ENCODE results near the gene SYT5.
"Not testable (repeated sequence)": the region's sequence is repeated elsewhere in the genome, so short reads cannot be mapped to it uniquely, and the experiment has no call there.

The SYT5 gene

DNA sequence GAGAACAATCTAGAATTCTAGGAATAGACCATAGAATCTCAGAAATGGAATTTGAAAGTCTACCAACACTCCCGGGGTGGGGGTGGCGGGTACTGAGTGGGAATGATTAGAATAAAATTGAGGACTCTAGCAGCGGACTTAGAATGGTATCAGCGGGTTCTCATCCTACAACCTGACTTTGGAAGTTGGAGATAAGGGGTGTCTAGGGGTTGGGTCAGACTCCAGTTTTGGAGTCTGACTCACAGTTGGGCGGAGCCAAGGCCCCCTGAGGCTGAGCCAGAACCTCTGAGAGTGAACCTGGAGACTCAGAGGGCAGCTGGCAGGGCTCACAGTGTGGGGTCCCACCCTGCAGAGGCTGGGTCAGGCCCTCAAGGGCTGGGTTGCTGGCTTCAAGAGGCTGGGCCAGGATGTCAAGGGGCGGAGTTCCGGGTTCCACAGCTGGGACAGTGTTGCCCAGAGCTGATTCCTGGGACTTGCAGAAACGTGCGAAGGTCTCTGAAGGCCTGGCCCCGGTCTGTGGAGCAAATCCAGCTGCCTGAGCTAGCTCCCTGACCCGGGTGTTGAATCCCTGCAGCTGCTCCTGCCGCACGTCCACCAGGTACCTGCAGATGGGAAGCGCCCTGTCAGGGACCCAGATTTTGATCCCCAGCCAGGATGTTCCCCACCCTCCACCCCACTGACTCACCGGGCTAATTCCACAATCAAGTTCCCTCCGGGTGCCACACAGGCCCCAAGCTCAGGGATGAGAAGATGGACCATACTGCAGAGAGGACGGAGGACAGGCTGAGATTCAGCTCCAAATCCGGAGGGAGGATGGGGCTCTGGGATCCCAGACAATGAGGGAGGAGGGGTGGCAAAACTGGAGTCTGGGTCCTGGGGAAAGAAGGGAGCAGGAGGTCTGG is 21.0 kb downstream of the SYT5 start:
- H3K4me3 ChIP-seq (replicated peaks in 1 of 2; ENCODE audit: low read depth in 2 of 2, low read length in 2 of 2), result no peak overlapping the region
- TF ChIP-seq, protein P1, sequence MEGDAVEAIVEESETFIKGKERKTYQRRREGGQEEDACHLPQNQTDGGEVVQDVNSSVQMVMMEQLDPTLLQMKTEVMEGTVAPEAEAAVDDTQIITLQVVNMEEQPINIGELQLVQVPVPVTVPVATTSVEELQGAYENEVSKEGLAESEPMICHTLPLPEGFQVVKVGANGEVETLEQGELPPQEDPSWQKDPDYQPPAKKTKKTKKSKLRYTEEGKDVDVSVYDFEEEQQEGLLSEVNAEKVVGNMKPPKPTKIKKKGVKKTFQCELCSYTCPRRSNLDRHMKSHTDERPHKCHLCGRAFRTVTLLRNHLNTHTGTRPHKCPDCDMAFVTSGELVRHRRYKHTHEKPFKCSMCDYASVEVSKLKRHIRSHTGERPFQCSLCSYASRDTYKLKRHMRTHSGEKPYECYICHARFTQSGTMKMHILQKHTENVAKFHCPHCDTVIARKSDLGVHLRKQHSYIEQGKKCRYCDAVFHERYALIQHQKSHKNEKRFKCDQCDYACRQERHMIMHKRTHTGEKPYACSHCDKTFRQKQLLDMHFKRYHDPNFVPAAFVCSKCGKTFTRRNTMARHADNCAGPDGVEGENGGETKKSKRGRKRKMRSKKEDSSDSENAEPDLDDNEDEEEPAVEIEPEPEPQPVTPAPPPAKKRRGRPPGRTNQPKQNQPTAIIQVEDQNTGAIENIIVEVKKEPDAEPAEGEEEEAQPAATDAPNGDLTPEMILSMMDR (IDR thresholded peaks at IDR 0.05; ENCODE audit: low read depth, low read length), result no peak
- DNase-seq (ENCODE audit: low read depth in 2 of 2), result peak; percentile 57 to 78

DNA sequence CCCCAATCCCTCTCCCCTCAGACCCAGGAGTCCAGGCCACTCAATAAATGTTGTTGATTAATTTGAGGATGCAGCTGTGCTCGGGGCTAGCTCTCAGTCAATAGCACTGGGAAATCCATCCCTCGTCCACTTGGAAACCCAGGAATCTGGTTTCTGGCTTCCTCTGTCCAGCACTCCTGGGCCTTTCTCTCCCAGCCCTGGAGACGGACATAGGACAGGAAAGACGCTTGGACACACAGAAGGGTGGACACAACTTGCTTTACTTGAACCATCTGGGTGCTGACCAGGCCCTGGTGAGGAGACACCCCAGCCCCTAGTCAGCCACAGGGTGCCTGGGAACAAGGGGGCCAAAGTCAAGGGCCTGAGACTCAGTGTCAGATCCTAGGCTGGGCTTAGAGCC is 21.7 kb downstream of the SYT5 start:
- no peak for DNase-seq (ENCODE audit: low read depth in 2 of 2)
- TF ChIP-seq, protein P1 (IDR thresholded peaks at IDR 0.05; ENCODE audit: low read depth, low read length), result no peak
- no peak overlapping the region for H3K4me3 ChIP-seq (replicated peaks in 1 of 2; ENCODE audit: low read depth in 2 of 2, low read length in 2 of 2)

GRCh38 chr19:55157064-55157908 is 22.8 kb downstream of the SYT5 start, which contains the start of gene TNNI3:
Gene TNNI3 (minus strand): TSS chr19:55157732. CDS start chr19:55157589, 143 bp downstream.
- TF ChIP-seq, protein P1 (IDR thresholded peaks at IDR 0.05; ENCODE audit: low read depth, low read length), result no peak
- H3K4me3 ChIP-seq (replicated peaks in 1 of 2; ENCODE audit: low read depth in 2 of 2, low read length in 2 of 2), result peak within 1 kb of the TSS in 1 of 2 donors; percentile 3
- DNase-seq (ENCODE audit: low read depth in 2 of 2), result no peak

- TF ChIP-seq, protein P1 (IDR thresholded peaks at IDR 0.05; ENCODE audit: low read depth, low read length), result no peak
- H3K4me3 ChIP-seq (replicated peaks in 1 of 2; ENCODE audit: low read depth in 2 of 2, low read length in 2 of 2), result peak overlapping the region in 1 of 2 donors; percentile 3
- peak in 1 of 2 donors; percentile 52 for DNase-seq (ENCODE audit: low read depth in 2 of 2)
Observed at GRCh38 chr19:55156202-55157063, 23.7 kb downstream of the SYT5 start.

DNA sequence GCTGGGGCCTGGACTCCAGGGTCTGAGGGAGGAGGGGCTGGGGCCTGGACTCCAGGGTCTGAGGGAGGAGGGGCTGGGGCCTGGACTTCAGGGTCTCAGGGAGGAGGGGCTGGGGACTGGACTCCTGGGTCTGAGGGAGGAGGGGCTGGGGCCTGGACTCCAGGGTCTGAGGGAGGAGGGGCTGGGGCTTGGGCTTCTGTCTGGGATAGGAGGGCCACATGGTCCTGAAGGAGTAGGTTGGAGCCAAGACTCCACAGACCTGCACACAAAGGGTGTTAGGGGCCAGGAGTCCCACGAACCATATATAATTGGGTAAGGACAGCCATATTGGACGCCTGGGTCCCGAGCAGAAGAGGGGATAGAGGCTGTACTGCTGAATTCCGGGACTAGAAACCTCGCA is 24.3 kb downstream of the SYT5 start:
- not testable (repeated sequence) for H3K4me3 ChIP-seq (replicated peaks in 1 of 2; ENCODE audit: low read depth in 2 of 2, low read length in 2 of 2)

GRCh38 chr19:55153652-55154264 is 26.3 kb downstream of the SYT5 start:
- H3K4me3 ChIP-seq (replicated peaks in 1 of 2; ENCODE audit: low read depth in 2 of 2, low read length in 2 of 2), result no peak overlapping the region
- no peak for DNase-seq (ENCODE audit: low read depth in 2 of 2)
- TF ChIP-seq, protein P1 (IDR thresholded peaks at IDR 0.05; ENCODE audit: low read depth, low read length), result no peak

More for the DNA sequence above, 24.3 kb downstream of the SYT5 start:
- not testable (repeated sequence) for DNase-seq (ENCODE audit: low read depth in 2 of 2)
